Lower lobe of right lung (tissue), 2 donors: ENCODE measurements around the gene NEXN. TPM values are rescaled to one million over a fixed set of nuclear protein-coding genes. Genes with fewer than 3 reads are reported as not detected.

Experiments
- ATAC-seq, 2 donors: fragments of 200-7000 bp; cut with Tn5 transposase; one replicate each; pipeline ENCODE4 v1.9.1; 2020 to 2022; ENCODE audit warnings: mild to moderate bottlenecking in 2 of 2, moderate library complexity in 2 of 2
- DNase-seq: peaks from one replicate; pipeline ENCODE4 v3.0.0-alpha.2; 2020
- H3K27ac ChIP-seq: fragments of 200-600 bp; one replicate; pipeline ENCODE4 v1.8.0; 2022
- H3K27me3 ChIP-seq: fragments of 200-600 bp; one replicate; pipeline ENCODE4 v1.8.0; 2022; ENCODE audit warnings: low read depth
- H3K36me3 ChIP-seq: fragments of 200-600 bp; one replicate; pipeline ENCODE4 v1.8.0; 2022; ENCODE audit warnings: mild to moderate bottlenecking
- H3K4me1 ChIP-seq: fragments of 200-600 bp; one replicate; pipeline ENCODE4 v1.8.0; 2022
- H3K4me3 ChIP-seq: fragments of 200-600 bp; one replicate; pipeline ENCODE4 v1.8.0; 2022; ENCODE audit warnings: mild to moderate bottlenecking
- H3K9me3 ChIP-seq: fragments of 200-600 bp; one replicate; pipeline ENCODE4 v1.8.0; 2022
- CTCF ChIP-seq: fragments of 200-600 bp; IDR thresholded peaks from one replicate; pipeline ENCODE4 v1.8.0; 2022; ENCODE audit warnings: antibody characterized with exemption, mild to moderate bottlenecking
- intact Hi-C: fragments of 100-400 bp; cut with DNase I; formaldehyde crosslinking; loops from one replicate; pipeline ENCODE4 v1.11.0; 2022
- total RNA-seq: library from RNA; stranded (reverse); fragmentation: NEBNext Ultra II Directional; extraction: Animal tissue kit (Norgen Biotek cat#: 25700); gene quantifications from one replicate; pipeline ENCODE4 v1.2.1, GENCODE V29; 2021
- donor health status: DM: no; HTN: yes; CAD: no; lungs with severe emphysema.

The NEXN gene
- total RNA-seq, 1 donor from 2014 or later: 16.5 TPM

GRCh38 chr1:77850082-77850481, 38.3 kb upstream of the NEXN start:
- no peak for DNase-seq
- H3K4me3 ChIP-seq: no peak overlapping the region
- H3K9me3 ChIP-seq: peaks cover 3% of the 10 kb centered on the region
- H3K4me1 ChIP-seq: no peaks in the 10 kb centered on the region
- H3K27ac ChIP-seq: no peak overlapping the region
- no peak for TF ChIP-seq CTCF
- no peak for ATAC-seq
- no peaks in the 10 kb centered on the region for H3K36me3 ChIP-seq
- no peaks in the 10 kb centered on the region for H3K27me3 ChIP-seq
- intact Hi-C loops: no loop called here

GRCh38 chr1:77857552-77857951, 30.9 kb upstream of the NEXN start:
- ATAC-seq: no peak
- no peak overlapping the region for H3K27ac ChIP-seq
- intact Hi-C loops: no loop called here

GRCh38 chr1:77858725-77859124, 29.7 kb upstream of the NEXN start:
- Histone ChIP-seq H3K27me3 (no peaks in the 10 kb centered on the region), H3K9me3 (peaks cover 3% of the 10 kb centered on the region), H3K4me3 (no peak overlapping the region), H3K36me3 (peaks cover 27% of the 10 kb centered on the region), H3K4me1 (no peaks in the 10 kb centered on the region), H3K27ac (no peak overlapping the region)
- ATAC-seq: no peak
- no peak for DNase-seq
- intact Hi-C loops: no loop called here
- TF ChIP-seq CTCF: no peak

More at GRCh38 chr1:77857552-77857951, 30.9 kb upstream of the NEXN start:
- no peaks in the 10 kb centered on the region for H3K4me1 ChIP-seq
- no peak overlapping the region for H3K4me3 ChIP-seq
- DNase-seq: no peak
- peaks cover 3% of the 10 kb centered on the region for H3K9me3 ChIP-seq
- no peaks in the 10 kb centered on the region for H3K27me3 ChIP-seq
- peaks cover 17% of the 10 kb centered on the region for H3K36me3 ChIP-seq
- no peak for TF ChIP-seq CTCF

- Histone ChIP-seq H3K9me3 (peaks cover 3% of the 10 kb centered on the region), H3K4me3 (no peak overlapping the region), H3K27ac (no peak overlapping the region), H3K27me3 (no peaks in the 10 kb centered on the region), H3K4me1 (no peaks in the 10 kb centered on the region), H3K36me3 (peaks cover 32% of the 10 kb centered on the region)
- intact Hi-C loops: no loop called here
- DNase-seq (no peak), ATAC-seq (no peak)
- TF ChIP-seq CTCF: no peak
Measured at GRCh38 chr1:77859248-77859647, 29.2 kb upstream of the NEXN start.

- DNase-seq: no peak
- Histone ChIP-seq H3K27ac (no peak overlapping the region), H3K36me3 (peaks cover 55% of the 10 kb centered on the region), H3K27me3 (no peaks in the 10 kb centered on the region), H3K4me3 (no peak overlapping the region), H3K4me1 (no peaks in the 10 kb centered on the region), H3K9me3 (no peaks in the 10 kb centered on the region)
- no peak for ATAC-seq
- no peak for TF ChIP-seq CTCF
- intact Hi-C loops: no loop called here
Measured at GRCh38 chr1:77866296-77866695, 22.1 kb upstream of the NEXN start.

GRCh38 chr1:77872645-77873044, 15.8 kb upstream of the NEXN start:
- H3K4me1 ChIP-seq: no peaks in the 10 kb centered on the region
- H3K4me3 ChIP-seq: no peak overlapping the region
- no peak for TF ChIP-seq CTCF
- peaks cover 19% of the 10 kb centered on the region for H3K36me3 ChIP-seq
- no peak for DNase-seq
- H3K27ac ChIP-seq: no peak overlapping the region
- no peak for ATAC-seq
- no peaks in the 10 kb centered on the region for H3K9me3 ChIP-seq
- intact Hi-C loops: no loop called here
- H3K27me3 ChIP-seq: no peaks in the 10 kb centered on the region
